OCI-LY7 (cell line): ENCODE results near the gene CCDC122. TPM values are rescaled to one million over a fixed set of nuclear protein-coding genes. Genes with fewer than 3 reads are reported as not detected.

ENCODE experiments used
- BruUV-seq: library from RNA; stranded (reverse); fragments of 400-500 nt; replicated peaks from 2 replicates; lab custom pipeline; 2021; lab: Mats Ljungman, UMichigan
- CTCF ChIA-PET: fragments of 300-600 bp; sonication (Branson Sonifier 250); formaldehyde crosslinking; loops from one replicate; lab custom pipeline; 2022; ENCODE audit warnings: antibody characterized with exemption; ENCODE audit not compliant: unreplicated experiment; lab: Charles Lee
- POLR2A ChIA-PET: fragments of 300-600 bp; sonication (Branson Sonifier 250); formaldehyde crosslinking; loops from one replicate; lab custom pipeline; 2022; ENCODE audit warnings: antibody characterized with exemption; lab: Charles Lee
- DNase-seq: peaks from one replicate; pipeline ENCODE4 v3.0.0-alpha.2; 2015; ENCODE audit warnings: low spot score
- H2AFZ ChIP-seq: fragments of 200-600 bp; sonication (generic), shearing (Covaris generic); 2 replicates; pipeline ENCODE4 v1.6.1; 2014; ENCODE audit warnings: mild to moderate bottlenecking, antibody characterized with exemption, low read length, moderate library complexity
- H3K27ac ChIP-seq: fragments of 200-600 bp; sonication (generic); 2 replicates; pipeline ENCODE4 v1.5.1; 2014; ENCODE audit warnings: mixed run types, low read depth, mild to moderate bottlenecking, moderate library complexity, low read length, inconsistent platforms; ENCODE audit not compliant: poor library complexity, severe bottlenecking
- H3K36me3 ChIP-seq: fragments of 200-600 bp; sonication (generic); 2 replicates; pipeline ENCODE4 v1.6.1; 2014; ENCODE audit warnings: mild to moderate bottlenecking, antibody characterized with exemption, low read length, moderate library complexity, mixed read lengths; ENCODE audit not compliant: insufficient read depth
- H3K4me1 ChIP-seq: fragments of 200-600 bp; sonication (generic); 2 replicates; pipeline ENCODE4 v1.5.1; 2014; ENCODE audit warnings: mild to moderate bottlenecking, low read length; ENCODE audit not compliant: insufficient read depth, poor library complexity, severe bottlenecking
- H3K4me2 ChIP-seq: fragments of 200-600 bp; sonication (generic); 2 replicates; pipeline ENCODE4 v1.6.1; 2014; ENCODE audit warnings: mild to moderate bottlenecking, low read length
- H3K4me3 ChIP-seq: fragments of 200-600 bp; sonication (generic); 2 replicates; pipeline ENCODE4 v1.5.1; 2014; ENCODE audit warnings: mild to moderate bottlenecking, low read depth, low read length; ENCODE audit not compliant: poor library complexity, severe bottlenecking
- H3K79me2 ChIP-seq: fragments of 200-600 bp; sonication (generic); 2 replicates; pipeline ENCODE4 v1.6.1; 2016; ENCODE audit warnings: low read depth, mild to moderate bottlenecking, low read length, moderate library complexity, mixed read lengths; ENCODE audit not compliant: insufficient read depth
- H3K9me2 ChIP-seq: fragments of 200-600 bp; sonication (generic); 2 replicates; pipeline ENCODE4 v1.6.1; 2016; ENCODE audit warnings: mild to moderate bottlenecking, low read length, mixed read lengths; ENCODE audit not compliant: insufficient read depth
- H3K9me3 ChIP-seq: fragments of 200-600 bp; sonication (generic); 2 replicates; pipeline ENCODE4 v1.6.1; 2014; ENCODE audit warnings: mild to moderate bottlenecking, mixed run types, low read length, mixed read lengths
- H4K20me1 ChIP-seq: fragments of 200-600 bp; sonication (generic); 2 replicates; pipeline ENCODE4 v1.6.1; 2014; ENCODE audit warnings: mild to moderate bottlenecking, antibody characterized with exemption, low read length, moderate library complexity, mixed read lengths; ENCODE audit not compliant: insufficient read depth
- EZH2phosphoT487 ChIP-seq: fragments of 200-600 bp; sonication (generic); IDR thresholded peaks from 2 replicates; pipeline ENCODE4 v1.6.1; 2018; ENCODE audit warnings: low read depth, borderline replicate concordance, mild to moderate bottlenecking, mixed run types, antibody characterized with exemption, low read length, moderate library complexity, mixed read lengths
- intact Hi-C: fragments of 100-400 bp; cut with micrococcal nuclease; formaldehyde crosslinking; loops from one replicate; pipeline ENCODE4 v1.10.0; 2022; ENCODE audit not compliant: unreplicated experiment
- total RNA-seq, 2 experiments: library from RNA; depleted of rRNA in 1 of 2; stranded (reverse); fragments of >200 nt in 1 of 2; shearing (Covaris generic) in 1 of 2; gene quantifications; 2 replicates each; pipeline ENCODE4 v1.2.3, GENCODE V29; 2014 to 2022
- TF ChIP-seq, protein P1 (sequence below): fragments of 200-600 bp; sonication (generic); conservative IDR thresholded peaks from 2 replicates; pipeline ENCODE4 v1.5.1; 2014; ENCODE audit warnings: mild to moderate bottlenecking, antibody characterized with exemption, low read length, moderate library complexity, mixed read lengths

The CCDC122 gene
- total RNA-seq, 2 experiments from 2014 or later: 4.6 to 21.6 TPM

DNA sequence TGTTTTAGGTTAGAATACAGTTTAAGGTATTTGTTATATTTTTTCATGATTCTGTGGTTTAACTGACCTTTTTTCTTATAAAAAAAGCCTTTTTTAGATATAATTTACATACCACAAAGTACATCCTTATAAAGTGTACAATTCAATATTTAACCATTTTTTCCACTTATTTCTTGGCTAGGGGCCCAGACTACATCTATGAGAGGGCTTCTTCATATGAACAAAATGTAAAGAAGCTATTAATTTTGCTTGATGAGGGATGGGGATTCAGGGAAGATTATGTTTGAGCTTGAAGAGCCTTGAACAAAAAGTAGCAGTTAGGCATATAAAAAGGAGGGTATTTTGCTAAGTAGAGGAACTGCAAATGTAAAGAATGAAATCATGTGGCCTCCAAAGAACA, 2.2 kb downstream of the CCDC122 start:
- peak overlapping the region; percentile 84 for H3K4me3 ChIP-seq
- TF ChIP-seq, protein P1, sequence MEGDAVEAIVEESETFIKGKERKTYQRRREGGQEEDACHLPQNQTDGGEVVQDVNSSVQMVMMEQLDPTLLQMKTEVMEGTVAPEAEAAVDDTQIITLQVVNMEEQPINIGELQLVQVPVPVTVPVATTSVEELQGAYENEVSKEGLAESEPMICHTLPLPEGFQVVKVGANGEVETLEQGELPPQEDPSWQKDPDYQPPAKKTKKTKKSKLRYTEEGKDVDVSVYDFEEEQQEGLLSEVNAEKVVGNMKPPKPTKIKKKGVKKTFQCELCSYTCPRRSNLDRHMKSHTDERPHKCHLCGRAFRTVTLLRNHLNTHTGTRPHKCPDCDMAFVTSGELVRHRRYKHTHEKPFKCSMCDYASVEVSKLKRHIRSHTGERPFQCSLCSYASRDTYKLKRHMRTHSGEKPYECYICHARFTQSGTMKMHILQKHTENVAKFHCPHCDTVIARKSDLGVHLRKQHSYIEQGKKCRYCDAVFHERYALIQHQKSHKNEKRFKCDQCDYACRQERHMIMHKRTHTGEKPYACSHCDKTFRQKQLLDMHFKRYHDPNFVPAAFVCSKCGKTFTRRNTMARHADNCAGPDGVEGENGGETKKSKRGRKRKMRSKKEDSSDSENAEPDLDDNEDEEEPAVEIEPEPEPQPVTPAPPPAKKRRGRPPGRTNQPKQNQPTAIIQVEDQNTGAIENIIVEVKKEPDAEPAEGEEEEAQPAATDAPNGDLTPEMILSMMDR: no peak
- no peak for TF ChIP-seq EZH2phosphoT487
- DNase-seq: no peak
- H3K9me3 ChIP-seq: no peaks in the 10 kb centered on the region
- ChIA-PET CTCF (no interaction called here), POLR2A (interaction anchor here (0.5 to 1.5 kb wide), 3 partner anchors 9 to 1453 kb away, joined by 3 to 4 read pairs (median 3); no protein-coding TSS in a partner anchor)
- H3K4me2 ChIP-seq: peak overlapping the region; percentile 93
- peaks cover 42% of the 10 kb centered on the region for H3K4me1 ChIP-seq
- H3K79me2 ChIP-seq: peaks cover 19% of the 10 kb centered on the region; the same call in 1 of the 2 replicates
- TSS peak; percentile 52 for BruUV-seq
- intact Hi-C loops: loop anchor here (5.0 kb wide), 3 partner anchors 635 to 1040 kb away; partner anchors contain the start of gene TSC22D1
- H2AFZ ChIP-seq: peak overlapping the region; percentile 3; the same call in 1 of the 2 replicates
- peak overlapping the region; percentile 48 for H3K27ac ChIP-seq
- peaks cover 9% of the 10 kb centered on the region; the same call in 1 of the 2 replicates for H3K36me3 ChIP-seq
- no peaks in the 10 kb centered on the region for H3K9me2 ChIP-seq
- no peaks in the 10 kb centered on the region for H4K20me1 ChIP-seq

DNA sequence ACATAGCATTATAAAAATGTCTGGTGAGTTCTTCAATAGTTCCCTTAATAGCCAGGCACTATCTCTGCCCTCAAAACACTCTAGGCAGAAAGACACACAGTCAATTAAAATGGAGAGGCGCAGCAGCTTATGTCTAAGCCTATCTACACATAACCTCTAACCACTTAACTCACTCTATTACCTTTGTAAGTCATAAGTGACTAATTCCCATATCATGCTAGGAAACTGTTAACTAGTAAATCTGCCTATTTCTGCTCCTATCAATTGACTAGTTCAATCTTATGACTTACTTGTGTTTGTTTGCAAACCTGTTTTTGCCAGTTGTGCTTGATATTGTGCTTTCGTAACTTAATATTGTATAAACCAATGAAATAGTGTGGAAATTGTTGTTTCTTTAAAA, 3.2 kb downstream of the CCDC122 start:
- ChIA-PET POLR2A (no interaction called here), CTCF (no interaction called here)
- H3K9me2 ChIP-seq: no peaks in the 10 kb centered on the region
- no peak for DNase-seq
- peaks cover 34% of the 10 kb centered on the region for H3K4me1 ChIP-seq
- no TSS peak for BruUV-seq
- H2AFZ ChIP-seq: no peak overlapping the region
- no peak overlapping the region for H3K4me3 ChIP-seq
- 0 out of 2 replicates have a peak, but pooled peaks cover under 1% of the 10 kb centered on the region for H3K36me3 ChIP-seq
- intact Hi-C loops: loop anchor here (5.0 kb wide), 3 partner anchors 634 to 1041 kb away; partner anchors contain the start of gene TSC22D1
- no peak for TF ChIP-seq EZH2phosphoT487
- TF ChIP-seq, protein P1: no peak
- H4K20me1 ChIP-seq: no peaks in the 10 kb centered on the region
- peaks cover 19% of the 10 kb centered on the region; the same call in 1 of the 2 replicates for H3K79me2 ChIP-seq
- H3K27ac ChIP-seq: no peak overlapping the region
- H3K4me2 ChIP-seq: no peak overlapping the region
- no peaks in the 10 kb centered on the region for H3K9me3 ChIP-seq

- peaks cover 8% of the 10 kb centered on the region; the same call in 1 of the 2 replicates for H3K79me2 ChIP-seq
- peaks cover 22% of the 10 kb centered on the region for H3K4me1 ChIP-seq
- H4K20me1 ChIP-seq: no peaks in the 10 kb centered on the region
- peak; percentile 57 for DNase-seq
- no peak overlapping the region for H3K4me2 ChIP-seq
- no peaks in the 10 kb centered on the region for H3K9me3 ChIP-seq
- H3K9me2 ChIP-seq: no peaks in the 10 kb centered on the region
- POLR2A ChIA-PET: no interaction called here
- no peak for TF ChIP-seq EZH2phosphoT487
- TF ChIP-seq, protein P1: peak; percentile 88
- intact Hi-C loops: loop anchor here (5.0 kb wide), 3 partner anchors 632 to 1043 kb away; partner anchors contain the start of gene TSC22D1
- peaks cover 6% of the 10 kb centered on the region; the same call in 1 of the 2 replicates for H3K36me3 ChIP-seq
- H3K4me3 ChIP-seq: no peak overlapping the region
- BruUV-seq: no TSS peak
- CTCF ChIA-PET: no interaction called here
- no peak overlapping the region for H3K27ac ChIP-seq
- no peak overlapping the region for H2AFZ ChIP-seq
Measured at GRCh38 chr13:43874504-43875092, 4.9 kb downstream of the CCDC122 start.
